Measurements from ENCODE around the gene NRTN. TPM values are rescaled to one million over a fixed set of nuclear protein-coding genes. Genes with fewer than 3 reads are reported as not detected.

The NRTN gene
- not detected in 2 replicates for total RNA-seq

GRCh38 chr19:5804516-5805461 is at the start of gene NRTN:
TSS of gene NRTN (plus strand) at chr19:5805067. CDS start at chr19:5824166, 19,099 bp downstream.

DNA sequence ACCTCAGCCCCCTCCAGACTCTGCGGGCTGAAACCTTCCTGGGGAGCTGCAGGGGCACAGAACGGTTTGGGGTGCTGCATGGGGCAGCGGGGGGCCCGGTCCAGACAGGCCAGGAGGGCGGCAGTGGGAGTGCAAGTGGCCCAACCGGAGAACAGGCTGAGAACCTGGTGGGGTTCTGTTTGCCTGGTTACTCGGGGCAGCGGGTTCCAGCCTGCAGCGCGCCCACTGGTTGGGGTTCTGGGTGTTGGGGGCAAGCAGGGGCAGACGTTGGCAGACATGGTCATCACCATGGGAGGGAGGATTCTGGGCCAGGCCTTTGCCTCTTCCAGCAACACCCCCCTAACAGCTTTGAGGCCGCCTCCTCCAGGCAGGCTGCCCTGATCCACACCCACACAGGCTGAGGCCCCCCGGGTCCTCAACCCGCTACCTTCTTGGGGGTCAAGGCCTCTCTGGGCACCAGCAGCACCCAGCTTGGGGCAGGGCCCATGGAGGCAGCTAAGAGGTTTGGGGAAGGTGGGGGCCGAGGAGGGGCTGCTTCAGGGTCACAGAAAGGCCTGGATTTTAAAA is 20.2 kb upstream of the NRTN start, which contains the start of gene PRR22:
TSS of gene PRR22 (minus strand) at position 166 of the 567 bp plus-strand sequence. CDS start at position 80, 86 bp downstream.

GRCh38 chr19:5790559-5791520 is 14.0 kb upstream of the NRTN start, which contains the start of gene DUS3L:
TSS of gene DUS3L (minus strand) at chr19:5791163. CDS start at chr19:5791141, 22 bp downstream.

DNA sequence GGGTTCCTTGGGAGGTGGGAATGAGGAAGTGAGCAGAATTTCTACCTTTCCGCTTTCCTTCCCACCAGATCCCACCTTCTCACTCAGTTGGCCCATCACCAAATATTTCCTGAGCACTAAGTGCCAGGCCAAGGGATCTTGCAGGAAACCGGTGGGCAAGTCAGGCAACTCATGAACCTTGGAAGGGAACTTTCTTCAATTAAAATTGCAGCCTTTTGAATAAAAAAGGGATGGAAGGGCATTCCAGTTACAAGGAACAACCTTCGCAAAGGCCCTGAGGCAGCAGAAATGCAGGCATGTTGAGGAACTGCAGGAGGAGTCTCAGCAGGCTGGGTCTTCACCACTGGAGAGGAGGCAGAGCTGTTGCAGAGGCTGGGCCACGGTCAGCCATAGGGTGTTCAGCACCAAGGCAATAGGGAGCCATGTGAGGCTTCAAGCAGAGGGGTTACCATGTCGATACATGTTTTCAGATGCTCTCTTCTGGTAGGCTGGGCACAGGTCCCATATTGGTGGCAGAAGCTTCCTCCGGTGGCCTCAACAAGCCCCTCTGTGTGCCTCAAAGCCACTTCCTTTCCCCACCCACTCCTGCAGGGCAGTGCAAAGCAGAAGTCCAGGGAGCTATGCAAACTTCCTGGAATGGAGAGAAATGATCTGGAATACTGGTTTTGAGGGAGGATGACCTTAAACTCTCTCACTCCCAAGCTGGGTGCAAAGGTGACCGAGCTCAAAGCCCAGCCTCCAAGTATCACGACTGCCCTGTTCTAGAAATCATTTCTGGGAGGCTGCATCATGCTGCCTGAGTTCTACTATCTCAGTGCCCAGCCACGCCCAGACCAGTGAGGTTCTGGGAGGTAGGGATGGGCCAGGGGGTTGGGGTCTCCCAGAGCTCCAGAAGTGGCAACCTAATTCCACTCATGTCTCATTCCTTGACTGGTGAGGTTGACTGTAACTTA is 34.5 kb downstream of the NRTN start, which contains the start of gene FUT6:
TSS of gene FUT6 (minus strand) at position 638 of the 953 bp plus-strand sequence. CDS start 7,135 bp downstream, outside the sequence.

DNA sequence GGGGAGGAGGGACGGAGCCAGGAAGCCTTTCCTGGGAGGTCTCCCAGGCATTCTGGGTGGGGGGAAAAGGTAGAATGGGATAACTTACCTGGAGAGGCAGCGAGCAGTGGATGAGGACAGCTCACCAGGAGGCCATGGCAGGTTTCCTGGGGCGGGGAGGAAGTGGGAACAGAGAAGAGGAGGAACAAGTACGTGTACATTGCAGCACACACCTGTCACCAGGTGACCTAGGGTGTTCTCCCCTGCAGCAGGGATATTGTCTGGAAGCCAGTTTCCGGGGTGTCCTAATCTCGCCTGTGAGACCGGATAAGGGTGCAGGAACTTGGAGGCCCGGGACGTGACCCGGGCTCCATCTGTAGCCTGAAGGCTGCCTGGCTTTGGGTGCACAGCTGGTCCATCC is 46.4 kb downstream of the NRTN start, which contains the start of gene FUT3:
TSS of gene FUT3 (minus strand) at position 148 of the 400 bp plus-strand sequence.

Other genes starting within 250 kb of the NRTN start
- 0.09 TPM in 1 of 2 replicates, not detected in the other for gene TINCR, start 237.1 kb upstream of the NRTN start, total RNA-seq
- gene SAFB2, start 182.3 kb upstream of the NRTN start, total RNA-seq: 37.4 and 50.6 TPM in 2 replicates
- gene SAFB, start 182.0 kb upstream of the NRTN start, total RNA-seq: 36.5 and 44.3 TPM in 2 replicates
- 12.9 and 28.5 TPM in 2 replicates for gene MICOS13, start 124.6 kb upstream of the NRTN start, total RNA-seq
- gene HSD11B1L, start 124.0 kb upstream of the NRTN start, total RNA-seq: 8.7 and 21.7 TPM in 2 replicates
- 215 and 555 TPM in 2 replicates for gene RPL36, start 114.8 kb upstream of the NRTN start, total RNA-seq
- gene LONP1, start 84.9 kb upstream of the NRTN start, total RNA-seq: 169 and 180 TPM in 2 replicates
- not detected in 2 replicates for gene CATSPERD, start 84.4 kb upstream of the NRTN start, total RNA-seq
- 0.18 and 0.30 TPM in 2 replicates for gene PRR22, start 20.3 kb upstream of the NRTN start, total RNA-seq
- gene DUS3L, start 13.9 kb upstream of the NRTN start, total RNA-seq: 13.7 and 14.3 TPM in 2 replicates
- gene FUT6, start 34.6 kb downstream of the NRTN start, total RNA-seq: not detected in 2 replicates
- not detected in 2 replicates for gene FUT3, start 46.4 kb downstream of the NRTN start, total RNA-seq
- gene FUT5, start 65.5 kb downstream of the NRTN start, total RNA-seq: not detected in 2 replicates
- 146 and 201 TPM in 2 replicates for gene NDUFA11, start 98.7 kb downstream of the NRTN start, total RNA-seq
- 3.5 and 5.0 TPM in 2 replicates for gene VMAC, start 99.8 kb downstream of the NRTN start, total RNA-seq
- 1.9 and 2.4 TPM in 2 replicates for gene CAPS, start 109.2 kb downstream of the NRTN start, total RNA-seq
- gene RANBP3, start 173.1 kb downstream of the NRTN start, total RNA-seq: 23.8 and 45.3 TPM in 2 replicates